B cell (primary cell): ENCODE results near the gene DIPK1A. TPM values are rescaled to one million over a fixed set of nuclear protein-coding genes. Genes with fewer than 3 reads are reported as not detected.

Experiments
- ATAC-seq: fragments of 200-7000 bp; cut with Tn5 transposase; one replicate; pipeline ENCODE4 v1.10.0; 2021; ENCODE audit warnings: low read depth, mild to moderate bottlenecking, moderate number of reproducible peaks, moderate library complexity
- CTCF ChIA-PET: fragments of 350-600 bp; sonication (Branson Sonifier 250); formaldehyde crosslinking; loops from one replicate; lab custom pipeline; 2021; ENCODE audit warnings: antibody characterized with exemption, inconsistent platforms; lab: Charles Lee
- POLR2A ChIA-PET: fragments of 350-600 bp; sonication (Branson Sonifier 250); formaldehyde crosslinking; loops from one replicate; lab custom pipeline; 2021; ENCODE audit warnings: antibody characterized with exemption; lab: Charles Lee
- DNase-seq: peaks from one replicate; pipeline ENCODE4 v3.0.0; 2013
- H2AFZ ChIP-seq: 2 replicates; pipeline ENCODE4 v1.6.1; 2012; ENCODE audit warnings: mild to moderate bottlenecking, low read depth, low read length; ENCODE audit not compliant: insufficient read depth, poor library complexity, severe bottlenecking
- H3K27ac ChIP-seq, 2 donors: 1 replicate in 1 of 2; 2 replicates in 1 of 2; pipeline ENCODE4 v1.5.1; 2012 to 2013; ENCODE audit warnings: low read length in 2 of 2, mild to moderate bottlenecking in 2 of 2, moderate library complexity in 1 of 2
- H3K27me3 ChIP-seq, 4 experiments: fragments of 200-600 bp in 1 of 4; sonication (generic) in 1 of 4; replicated peaks in 1 of 4; 1 replicate in 2 of 4; 2 replicates in 2 of 4; pipeline versions ENCODE4 v1.6.1 to v1.7.0; 2013 to 2016; ENCODE audit warnings: low read length in 3 of 4, mild to moderate bottlenecking in 2 of 4, mixed read lengths in 1 of 4, moderate library complexity in 1 of 4; ENCODE audit not compliant: insufficient read depth in 4 of 4, control insufficient read depth in 3 of 4; ENCODE audit errors: control extremely low read depth in 1 of 4
- H3K36me3 ChIP-seq, 2 experiments: replicated peaks in 1 of 2; 1 replicate in 1 of 2; 2 replicates in 1 of 2; pipeline versions ENCODE4 v1.6.1 to v1.7.1; 2013; ENCODE audit warnings: low read length in 1 of 2; ENCODE audit not compliant: insufficient read depth in 2 of 2, control insufficient read depth in 1 of 2; ENCODE audit errors: control extremely low read depth in 1 of 2, extremely low read depth in 1 of 2
- H3K4me1 ChIP-seq, 2 donors: fragments of 200-600 bp in 1 of 2; sonication (generic) in 1 of 2; 1 replicate in 1 of 2; 2 replicates in 1 of 2; pipeline versions ENCODE4 v1.5.1 to v1.6.1; 2013 to 2017; ENCODE audit warnings: low read length in 2 of 2; ENCODE audit not compliant: control insufficient read depth in 2 of 2, insufficient read depth in 2 of 2
- H3K4me2 ChIP-seq: replicated peaks from 2 replicates; pipeline ENCODE3; 2012; ENCODE audit warnings: mild to moderate bottlenecking, low read depth, low read length; ENCODE audit not compliant: poor library complexity, severe bottlenecking
- H3K4me3 ChIP-seq, 5 experiments: fragments of 200-600 bp in 1 of 5; sonication (generic) in 1 of 5; 1 replicate in 3 of 5; 2 replicates in 2 of 5; pipeline versions ENCODE4 v1.5.1 to v1.7.0; 2011 to 2016; ENCODE audit warnings: low read length in 4 of 5, mild to moderate bottlenecking in 4 of 5, low read depth in 2 of 5, control low read depth in 1 of 5, moderate library complexity in 1 of 5; ENCODE audit not compliant: insufficient read depth in 1 of 5; ENCODE audit errors: control extremely low read depth in 1 of 5, extremely low read depth in 1 of 5
- H3K79me2 ChIP-seq: fragments of 200-600 bp; sonication (generic); one replicate; pipeline ENCODE4 v1.6.0; 2016; ENCODE audit warnings: low read length; ENCODE audit not compliant: control insufficient read depth, insufficient read depth
- H3K9ac ChIP-seq: fragments of 200-600 bp; sonication (generic); 2 replicates; pipeline ENCODE4 v1.6.1; 2017; ENCODE audit warnings: mild to moderate bottlenecking, low read length, moderate library complexity
- H3K9me3 ChIP-seq, 3 donors: one replicate each; pipeline versions ENCODE4 v1.6.1 to v1.7.1; 2013; ENCODE audit warnings: low read length in 2 of 3; ENCODE audit not compliant: control insufficient read depth in 2 of 3, insufficient read depth in 1 of 3; ENCODE audit errors: control extremely low read depth in 1 of 3
- H4K20me1 ChIP-seq: 2 replicates; pipeline ENCODE4 v1.6.0; 2012; ENCODE audit warnings: mild to moderate bottlenecking, low read length; ENCODE audit not compliant: insufficient read depth, control insufficient read depth, poor library complexity, severe bottlenecking
- H3K27ac Mint-ChIP-seq: one replicate; pipeline ENCODE4 v1.8.0; 2021; ENCODE audit warnings: mixed read lengths
- H3K27me3 Mint-ChIP-seq: one replicate; pipeline ENCODE4 v1.8.0; 2021; ENCODE audit warnings: mixed read lengths
- H3K4me1 Mint-ChIP-seq: one replicate; pipeline ENCODE4 v1.8.0; 2021; ENCODE audit warnings: mixed read lengths
- H3K4me3 Mint-ChIP-seq: one replicate; pipeline ENCODE4 v1.8.0; 2021; ENCODE audit warnings: mixed read lengths
- H3K9me3 Mint-ChIP-seq: one replicate; pipeline ENCODE4 v1.8.0; 2022; ENCODE audit warnings: mixed read lengths; ENCODE audit not compliant: insufficient read depth
- EZH2 ChIP-seq: IDR thresholded peaks from 2 replicates; pipeline ENCODE4 v1.6.1; 2012; ENCODE audit warnings: borderline replicate concordance, low read depth, mild to moderate bottlenecking, moderate library complexity, low read length; ENCODE audit not compliant: insufficient read depth, poor library complexity, severe bottlenecking
- WGBS: methylation state at CpG from one replicate; pipeline ENCODE4 v1.1.5; 2013; ENCODE audit warnings: missing lambda C conversion rate; ENCODE audit not compliant: insufficient coverage; 5-methylcytosine and 5-hydroxymethylcytosine counted together
- intact Hi-C: fragments of 100-400 bp; cut with micrococcal nuclease; formaldehyde crosslinking; loops from one replicate; pipeline ENCODE4 v1.10.0; 2022
- polyA plus RNA-seq: library from polyadenylated mRNA; depleted of rRNA; stranded (reverse); fragments of >200 nt; gene quantifications from 2 replicates; pipeline ENCODE4 v1.2.3, GENCODE V29; 2012
- total RNA-seq, 2 donors: library from RNA; stranded (reverse); fragments of 120-200 nt in 1 of 2; gene quantifications; 1 replicate in 1 of 2; 2 replicates in 1 of 2; pipeline versions ENCODE4 v1.2.3 to v1.2.4, GENCODE V29; 2013 to 2022
- TF ChIP-seq, protein P1 (sequence below): fragments of 200-600 bp; IDR thresholded peaks from one replicate; pipeline ENCODE4 v1.8.0; 2022; ENCODE audit warnings: antibody characterized with exemption, mild to moderate bottlenecking

DIPK1A gene
- total and polyA plus RNA-seq, 2 donors (not counting 1 experiment from before 2014, with no cell fraction given) = 10.7 to 22.7 TPM

GRCh38 chr1:92945748-92946270 lies 15.5 kb downstream of the DIPK1A start:
- H3K4me3 Mint-ChIP-seq = peak overlapping the region; percentile 38
- H4K20me1 ChIP-seq = no peaks in the 10 kb centered on the region
- no peaks in the 10 kb centered on the region for H3K36me3 ChIP-seq
- H3K4me1 ChIP-seq = peaks cover 74 to 79% of the 10 kb centered on the region in 2 donors
- peak overlapping the region; percentile 71 for H3K4me2 ChIP-seq
- intact Hi-C loops = loop anchor here (2.0 kb wide), 1 partner anchor 15 kb away; the partner anchor contains the start of gene DIPK1A
- peaks cover 94% of the 10 kb centered on the region for H3K79me2 ChIP-seq
- ATAC-seq (no peak), DNase-seq (no peak)
- TF ChIP-seq, protein P1, sequence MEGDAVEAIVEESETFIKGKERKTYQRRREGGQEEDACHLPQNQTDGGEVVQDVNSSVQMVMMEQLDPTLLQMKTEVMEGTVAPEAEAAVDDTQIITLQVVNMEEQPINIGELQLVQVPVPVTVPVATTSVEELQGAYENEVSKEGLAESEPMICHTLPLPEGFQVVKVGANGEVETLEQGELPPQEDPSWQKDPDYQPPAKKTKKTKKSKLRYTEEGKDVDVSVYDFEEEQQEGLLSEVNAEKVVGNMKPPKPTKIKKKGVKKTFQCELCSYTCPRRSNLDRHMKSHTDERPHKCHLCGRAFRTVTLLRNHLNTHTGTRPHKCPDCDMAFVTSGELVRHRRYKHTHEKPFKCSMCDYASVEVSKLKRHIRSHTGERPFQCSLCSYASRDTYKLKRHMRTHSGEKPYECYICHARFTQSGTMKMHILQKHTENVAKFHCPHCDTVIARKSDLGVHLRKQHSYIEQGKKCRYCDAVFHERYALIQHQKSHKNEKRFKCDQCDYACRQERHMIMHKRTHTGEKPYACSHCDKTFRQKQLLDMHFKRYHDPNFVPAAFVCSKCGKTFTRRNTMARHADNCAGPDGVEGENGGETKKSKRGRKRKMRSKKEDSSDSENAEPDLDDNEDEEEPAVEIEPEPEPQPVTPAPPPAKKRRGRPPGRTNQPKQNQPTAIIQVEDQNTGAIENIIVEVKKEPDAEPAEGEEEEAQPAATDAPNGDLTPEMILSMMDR = no peak
- no peak for TF ChIP-seq EZH2
- H3K27me3 ChIP-seq = no peaks in the 10 kb centered on the region
- no CpG with 5 or more reads among the region's 4 CpGs for WGBS
- CTCF ChIA-PET = interaction anchor here (1.3 to 4.9 kb wide), 6 partner anchors 11 to 86 kb away, joined by 3 to 26 read pairs (median 6); partner anchors contain the start of gene DIPK1A
- peak overlapping the region; percentile 49 for H3K9ac ChIP-seq
- peak overlapping the region; percentile 73 to 85 for H3K27ac ChIP-seq
- H3K9me3 Mint-ChIP-seq = no peaks in the 10 kb centered on the region
- H3K4me3 ChIP-seq = peak overlapping the region in 1 of 5 experiments; percentile 6
- no peaks in the 10 kb centered on the region for H3K27me3 Mint-ChIP-seq
- peak overlapping the region; percentile 66 for H3K27ac Mint-ChIP-seq
- no peaks in the 10 kb centered on the region for H3K9me3 ChIP-seq
- no peak overlapping the region for H2AFZ ChIP-seq
- POLR2A ChIA-PET = no interaction called here
- peaks cover 60% of the 10 kb centered on the region for H3K4me1 Mint-ChIP-seq
